HG03103 (cell line): ENCODE measurements around the gene PLEKHG7.
"Not testable (repeated sequence)": the region's sequence is repeated elsewhere in the genome, so short reads cannot be mapped to it uniquely, and the experiment has no call there.

Experiments used
- ATAC-seq: cut with Tn5 transposase; IDR thresholded peaks from one replicate; pipeline ENCODE4 v1.9.1; 2021; ENCODE audit warnings: low read depth; ENCODE audit not compliant: unreplicated experiment

PLEKHG7 gene, protein sequence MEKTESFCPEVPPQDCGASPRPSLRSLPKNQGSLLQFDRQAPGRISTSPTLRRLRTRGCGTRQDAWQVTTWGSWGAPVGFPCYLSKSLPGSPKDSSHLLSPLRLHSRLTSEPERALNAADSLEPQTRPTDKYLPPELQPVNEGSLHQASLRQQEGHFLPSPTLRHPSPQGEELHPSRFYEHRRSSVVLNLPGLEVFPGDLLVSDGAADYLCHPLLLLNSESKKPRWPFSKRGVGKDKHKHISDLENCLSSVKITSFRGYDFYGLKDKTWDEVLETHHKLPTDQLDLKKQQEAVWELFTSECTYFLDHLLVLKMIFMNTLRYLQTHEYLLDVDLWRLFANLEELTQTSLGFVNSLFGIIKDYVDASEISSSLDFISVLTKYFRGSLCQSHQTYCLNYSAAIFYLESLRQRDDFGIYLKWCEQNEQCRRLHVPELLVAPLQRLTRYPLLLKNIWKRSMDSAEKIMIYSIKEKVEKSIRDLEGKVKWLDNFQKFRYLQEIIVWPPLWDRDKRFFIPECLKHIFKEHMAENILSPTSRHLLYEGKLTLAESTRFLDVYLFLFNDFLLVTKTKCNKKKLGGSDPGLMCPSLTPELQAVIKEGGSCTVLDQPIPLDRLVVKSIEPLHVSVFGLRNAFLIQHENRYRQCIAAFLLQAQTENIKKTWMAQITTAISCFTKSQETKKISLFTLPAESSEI

DNA sequence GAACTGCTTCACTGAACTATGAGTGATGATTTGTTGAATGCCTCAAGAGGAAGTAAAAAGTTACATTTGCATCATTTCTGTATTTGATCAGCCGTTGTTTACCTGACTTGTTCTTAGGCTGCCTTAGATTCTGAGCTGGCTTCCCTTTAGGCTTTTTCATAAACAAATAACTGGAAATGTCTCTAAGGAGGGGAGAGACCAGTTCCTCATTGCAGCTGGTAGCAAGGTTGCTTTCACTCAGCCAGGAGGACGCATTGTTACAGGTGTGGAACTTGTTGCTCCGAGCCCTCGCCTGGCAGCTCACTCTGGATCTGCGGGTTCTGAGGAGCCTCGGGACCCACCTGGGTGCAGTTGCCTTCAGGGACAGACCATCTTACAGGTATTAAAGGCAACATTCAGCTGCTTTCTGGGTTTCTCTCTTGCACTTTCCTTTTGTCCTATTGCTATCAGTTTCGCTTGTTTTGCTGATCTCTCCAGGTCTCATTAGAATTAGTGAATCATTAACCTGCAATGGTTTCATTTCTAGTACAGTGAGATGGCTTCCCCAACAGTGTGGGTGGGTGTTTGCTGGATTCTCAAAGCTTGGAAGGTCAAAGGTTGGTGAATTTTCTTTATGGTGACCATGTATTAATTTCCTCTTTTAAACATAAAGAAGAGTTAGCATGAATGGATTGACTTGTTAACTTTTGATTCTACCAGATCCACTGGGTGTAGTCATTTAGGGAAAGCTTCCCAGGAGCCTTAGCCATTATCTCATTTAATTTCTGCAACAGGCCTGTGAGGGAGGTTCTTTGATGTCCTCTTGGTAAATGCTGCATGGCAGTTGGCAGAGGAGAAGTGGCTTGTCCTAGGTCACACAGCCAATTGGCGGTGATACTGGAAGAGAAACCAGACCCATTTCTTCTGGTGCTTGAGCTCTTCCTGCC is at the start of gene PLEKHG7:
Gene PLEKHG7, plus strand, starts transcription at position 236 of the 926 bp plus-strand sequence. CDS start 3,643 bp downstream, outside the sequence.
- peak; percentile 76 for ATAC-seq

DNA sequence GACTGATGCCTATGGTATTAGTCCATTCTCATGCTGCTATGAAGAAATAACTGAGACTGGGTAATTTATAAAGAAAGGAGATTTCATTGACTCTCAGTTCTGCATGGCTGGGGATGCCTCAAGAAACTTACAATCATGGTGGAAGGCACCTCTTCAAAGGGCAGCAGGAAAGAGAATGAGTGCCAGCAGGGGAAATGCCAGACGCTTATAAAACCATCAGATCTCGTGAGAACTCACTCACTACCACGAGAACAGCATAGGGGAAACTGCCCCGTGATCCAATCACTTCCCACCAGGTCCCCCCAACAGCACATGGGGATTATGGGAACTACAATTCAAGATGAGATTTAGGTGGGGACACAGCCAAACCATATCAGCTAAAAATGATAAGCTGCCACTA is 48.5 kb upstream of the PLEKHG7 start:
- not testable (repeated sequence) for ATAC-seq

DNA sequence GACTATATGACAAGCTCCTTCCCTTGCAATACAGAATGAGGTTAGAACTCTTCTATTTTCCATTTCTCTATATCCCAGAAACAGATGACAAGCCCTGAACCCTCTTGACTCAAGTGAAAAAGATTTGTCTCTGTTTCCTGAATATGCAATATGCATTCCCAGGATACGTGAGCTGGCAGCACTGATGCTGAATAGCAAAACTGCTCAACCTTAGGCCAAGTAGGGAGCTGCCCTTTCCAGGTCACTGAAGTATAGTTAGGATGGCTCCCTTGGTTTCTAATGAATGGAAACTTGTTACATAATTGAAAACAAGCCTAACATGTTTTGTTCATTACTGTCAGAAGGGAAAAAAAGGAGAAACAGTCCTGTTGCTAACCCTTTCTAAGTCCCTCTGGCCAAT is 47.9 kb upstream of the PLEKHG7 start:
- no peak for ATAC-seq

DNA sequence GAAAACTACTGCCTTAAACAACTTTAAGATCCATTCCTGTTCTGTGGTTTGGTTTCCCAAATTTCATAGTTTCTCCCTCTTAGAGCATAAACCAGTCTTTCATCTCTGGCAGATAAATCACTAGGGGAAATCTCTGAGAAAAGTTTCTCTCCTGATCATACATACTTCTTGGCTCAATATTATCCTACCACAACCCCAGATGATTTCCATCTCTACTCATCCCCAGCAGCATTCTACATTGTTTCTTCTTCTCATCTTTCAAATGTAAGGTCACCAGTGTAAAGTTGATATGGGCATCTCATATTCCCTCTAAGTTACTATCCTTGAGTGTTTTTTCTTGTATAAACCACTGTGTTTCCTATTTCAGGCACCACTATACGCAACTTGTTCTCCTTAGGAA is 45.9 kb upstream of the PLEKHG7 start:
- no peak for ATAC-seq

DNA sequence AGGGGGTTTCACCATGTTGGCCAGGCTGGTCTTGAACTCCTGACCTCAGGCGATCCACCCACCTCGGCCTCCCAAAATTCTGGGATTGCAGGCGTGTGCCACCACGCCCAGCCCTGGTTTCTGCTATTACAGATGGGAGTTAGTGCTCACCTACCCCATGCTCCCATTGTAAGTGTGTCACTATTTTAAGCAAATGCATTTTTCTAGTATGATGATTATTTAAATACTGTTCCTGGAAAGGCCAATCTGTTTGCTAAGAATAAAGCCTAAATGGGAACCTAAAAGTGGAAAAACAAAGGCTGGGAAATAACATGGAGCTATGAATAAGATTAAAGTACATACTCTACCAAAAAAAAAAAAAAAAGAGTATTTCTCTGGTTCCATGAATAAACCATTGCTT is 45.0 kb upstream of the PLEKHG7 start:
- no peak for ATAC-seq

DNA sequence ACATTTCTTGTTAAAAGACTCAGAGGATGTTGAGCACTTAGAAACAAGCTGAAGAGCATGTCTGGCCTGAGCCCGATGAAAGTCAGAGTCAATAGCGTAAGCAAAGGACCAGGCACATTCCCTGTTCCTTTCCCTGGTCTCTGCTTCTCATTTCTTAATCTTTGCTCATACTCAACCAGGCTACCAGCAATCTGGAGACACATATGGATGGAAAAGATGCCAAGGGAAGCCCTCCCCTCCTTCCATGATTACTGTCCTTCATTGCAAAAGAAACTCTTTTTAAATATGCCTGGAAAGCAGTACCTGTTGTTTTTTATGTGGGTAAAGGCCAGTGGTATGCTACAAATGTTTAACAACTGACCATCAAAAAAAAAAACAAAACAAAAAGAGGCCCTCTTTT is 44.2 kb upstream of the PLEKHG7 start:
- ATAC-seq = no peak

DNA sequence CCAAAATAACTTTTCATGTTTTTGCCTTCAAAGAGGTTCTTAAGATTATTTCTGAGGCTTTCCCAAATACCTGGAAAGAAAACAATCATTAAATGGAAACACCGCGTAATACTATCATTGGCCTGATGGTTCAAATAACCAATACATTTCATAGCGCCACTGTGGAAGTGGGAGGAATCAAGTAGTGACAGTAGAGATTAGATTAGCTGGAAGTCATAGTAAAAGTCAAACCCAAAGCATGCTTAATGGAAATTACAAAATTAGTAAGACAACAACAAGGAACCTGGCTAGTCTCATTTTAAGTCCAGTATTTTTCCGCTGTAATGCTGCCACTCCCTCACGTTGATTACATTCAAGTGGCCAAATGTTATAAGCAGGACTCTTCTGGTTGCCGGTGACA is 41.5 kb upstream of the PLEKHG7 start:
- no peak for ATAC-seq

DNA sequence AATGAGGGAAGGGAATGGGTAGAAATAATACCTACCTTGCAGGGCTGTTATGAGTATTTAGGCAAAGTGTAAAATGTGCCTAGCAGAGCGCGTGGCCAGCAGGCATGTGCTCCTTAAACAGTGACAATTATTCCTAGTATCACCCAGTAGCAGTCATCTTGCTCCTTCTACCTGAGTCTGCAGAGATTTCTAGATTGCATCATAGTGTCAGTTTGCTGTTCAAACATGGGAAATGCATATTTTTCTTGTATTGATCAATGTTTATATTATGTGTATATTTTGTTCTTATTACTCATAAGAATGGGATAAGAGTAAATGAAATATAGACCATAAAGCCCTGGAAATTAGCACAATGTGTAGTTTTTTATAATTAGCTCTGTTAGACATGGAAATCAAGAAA is 37.3 kb upstream of the PLEKHG7 start:
- ATAC-seq = no peak

DNA sequence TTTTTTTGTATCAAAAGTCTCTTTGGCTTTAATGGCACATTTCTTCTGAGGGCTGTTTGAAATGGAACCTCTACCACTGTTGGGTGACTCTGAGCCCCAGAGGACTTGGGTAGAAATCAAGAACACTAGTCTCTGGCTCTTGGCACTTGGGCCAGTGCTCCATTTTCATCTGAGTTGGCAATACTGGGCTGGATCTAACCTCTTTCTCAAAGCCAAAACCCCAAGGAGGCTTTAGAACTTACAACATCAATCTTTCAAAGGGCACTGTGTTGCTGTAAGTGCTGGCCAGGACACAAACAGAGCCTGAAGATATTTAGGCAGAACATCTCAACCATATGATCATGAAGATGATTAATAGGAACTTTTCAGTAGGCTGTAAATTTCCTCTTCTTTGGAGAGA is 34.0 kb upstream of the PLEKHG7 start:
- ATAC-seq = no peak

DNA sequence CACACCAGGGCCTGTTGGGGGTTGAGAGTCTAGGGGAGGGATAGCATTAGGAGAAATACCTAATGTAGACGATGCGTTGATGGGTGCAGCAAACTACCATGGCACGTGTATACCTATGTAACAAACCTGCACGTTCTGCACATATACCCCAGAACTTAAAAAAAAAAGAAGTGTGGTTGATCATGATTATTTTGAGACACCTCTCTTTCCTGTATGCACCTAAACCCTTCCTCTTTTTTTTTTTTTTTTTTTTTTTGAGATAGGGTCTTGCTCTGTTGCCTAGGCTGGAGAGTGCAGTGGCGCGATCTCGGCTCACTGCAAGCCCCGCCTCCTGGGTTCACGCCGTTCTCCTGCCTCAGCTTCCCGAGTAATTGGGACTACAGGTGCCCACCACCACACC is 31.3 kb upstream of the PLEKHG7 start:
- not testable (repeated sequence) for ATAC-seq

DNA sequence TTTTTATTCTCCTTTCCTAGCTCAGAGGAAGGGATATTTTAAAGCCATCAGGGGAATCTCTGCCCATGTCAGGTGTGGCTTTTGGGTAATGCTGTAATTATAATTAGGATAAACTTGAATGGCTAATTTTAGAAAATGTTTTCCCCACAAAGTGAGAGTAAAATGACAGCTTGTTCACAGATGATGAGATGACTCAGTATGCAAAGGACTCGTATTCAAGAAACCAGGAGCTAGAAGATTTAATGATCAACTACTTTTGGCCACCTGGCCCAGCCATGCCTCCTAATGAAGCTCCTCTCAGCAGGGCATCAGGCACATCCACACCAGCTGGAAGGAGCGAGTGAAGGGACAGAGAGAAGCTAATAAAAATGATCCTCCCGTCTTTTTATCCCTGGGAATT is 29.0 kb upstream of the PLEKHG7 start:
- ATAC-seq = no peak

DNA sequence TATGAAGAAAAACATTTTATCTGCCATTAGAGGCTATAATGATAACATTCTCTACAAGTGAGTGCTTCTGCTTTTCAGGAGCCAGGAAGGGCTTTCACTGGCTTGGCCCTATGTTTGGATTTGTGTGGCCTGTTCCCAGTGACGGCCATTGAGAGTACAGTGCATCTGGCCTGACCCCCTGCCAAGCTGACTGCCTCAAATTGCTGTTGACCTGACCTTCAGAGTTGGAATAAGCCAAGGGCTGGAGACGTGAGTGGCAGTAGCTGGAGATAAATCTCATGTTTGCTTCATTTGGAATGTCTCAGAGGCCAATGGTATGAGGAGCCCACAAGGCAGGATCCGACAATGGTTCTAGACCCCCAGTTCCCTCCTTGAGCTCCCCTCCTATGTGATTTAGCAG is 28.3 kb upstream of the PLEKHG7 start:
- no peak for ATAC-seq

DNA sequence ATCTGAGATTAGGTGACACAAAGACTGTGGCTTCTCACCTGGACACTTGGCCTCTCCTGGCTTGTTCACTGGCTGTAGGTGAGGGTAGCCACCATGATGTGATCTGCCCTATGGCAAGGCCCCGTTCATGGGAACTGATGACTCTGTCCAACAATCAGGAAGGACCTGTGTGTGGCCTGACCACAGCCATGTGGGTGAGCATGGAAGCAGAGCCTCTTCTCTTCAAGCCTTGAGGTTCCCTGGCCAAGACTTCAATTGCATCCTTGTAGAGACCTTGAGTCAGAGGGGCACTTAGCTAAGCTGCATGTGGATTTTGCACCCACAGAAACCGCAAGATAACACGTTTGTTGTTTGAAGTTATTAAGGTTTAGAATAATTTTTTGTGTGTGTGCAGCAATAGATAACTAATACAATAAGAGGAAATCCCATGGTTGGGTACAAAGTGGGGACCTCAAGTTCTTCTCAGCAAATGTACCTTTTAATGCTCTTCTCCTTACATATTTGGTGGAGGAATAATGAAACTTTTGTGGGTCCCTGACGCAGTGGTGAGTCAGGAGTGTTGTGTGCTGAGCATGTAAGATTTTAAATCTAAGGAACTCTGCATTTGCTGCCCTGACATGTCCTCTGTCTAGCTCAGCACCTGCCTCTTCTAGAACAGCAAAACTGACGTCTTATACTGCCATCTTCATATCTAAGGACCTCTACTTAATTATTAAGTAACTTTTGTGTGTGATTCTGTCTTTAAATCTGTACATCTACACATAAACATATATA is 27.5 kb upstream of the PLEKHG7 start:
- ATAC-seq = no peak

DNA sequence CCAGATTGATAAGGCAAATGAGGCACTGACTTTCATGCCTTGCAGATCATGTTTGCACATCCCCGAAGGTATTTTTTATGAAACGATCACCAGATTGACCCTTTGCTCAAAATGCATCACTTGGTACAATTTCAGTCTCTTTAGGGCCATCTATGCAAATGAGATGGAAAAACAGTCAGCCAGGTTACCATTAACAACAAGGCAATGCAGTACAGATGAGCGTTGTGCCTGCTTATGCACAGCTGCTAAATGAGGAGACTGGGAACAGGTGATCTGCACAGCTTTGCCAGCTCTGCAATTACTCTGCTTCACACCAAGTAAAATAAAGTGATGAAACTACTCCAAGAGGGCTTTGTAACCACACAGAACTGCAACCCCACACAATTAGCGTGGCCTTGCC is 26.1 kb upstream of the PLEKHG7 start:
- ATAC-seq = no peak

DNA sequence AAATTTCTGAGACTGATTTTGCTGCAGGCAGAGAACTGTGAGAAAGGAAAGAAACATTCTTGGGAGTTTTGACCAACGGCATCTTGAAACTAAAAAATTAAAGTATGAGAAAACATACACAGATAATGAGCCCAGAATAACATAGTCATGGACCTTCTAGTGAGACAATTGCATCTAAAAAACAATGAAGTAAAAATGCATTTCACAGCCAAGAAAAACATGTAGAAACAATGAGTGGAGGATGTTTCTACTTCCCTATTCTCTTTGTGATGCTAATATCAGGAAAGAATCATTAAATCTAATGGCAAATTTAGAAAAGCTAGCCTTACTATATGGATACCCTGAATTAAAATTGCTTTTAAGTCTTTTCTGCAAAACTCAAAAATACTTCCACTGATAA is 12.2 kb upstream of the PLEKHG7 start:
- ATAC-seq = no peak

DNA sequence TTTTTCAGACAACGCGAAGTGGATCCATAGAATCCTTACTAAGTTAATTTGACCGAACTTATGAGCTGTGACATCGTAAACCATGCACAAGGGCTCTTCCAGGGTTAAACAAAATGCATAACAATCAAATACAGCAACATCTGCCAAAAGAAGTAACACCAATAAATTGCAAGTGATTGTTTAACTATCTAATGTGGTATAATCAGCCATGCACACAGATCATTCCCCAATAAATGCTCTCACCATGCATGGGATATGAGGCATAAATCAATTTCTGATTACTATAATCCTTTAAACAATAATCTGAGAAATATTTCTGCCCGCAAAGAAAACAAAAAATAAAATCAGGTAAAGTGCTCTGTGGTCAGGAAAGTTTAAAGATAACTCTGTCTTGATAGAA is 7.7 kb upstream of the PLEKHG7 start:
- ATAC-seq = no peak

DNA sequence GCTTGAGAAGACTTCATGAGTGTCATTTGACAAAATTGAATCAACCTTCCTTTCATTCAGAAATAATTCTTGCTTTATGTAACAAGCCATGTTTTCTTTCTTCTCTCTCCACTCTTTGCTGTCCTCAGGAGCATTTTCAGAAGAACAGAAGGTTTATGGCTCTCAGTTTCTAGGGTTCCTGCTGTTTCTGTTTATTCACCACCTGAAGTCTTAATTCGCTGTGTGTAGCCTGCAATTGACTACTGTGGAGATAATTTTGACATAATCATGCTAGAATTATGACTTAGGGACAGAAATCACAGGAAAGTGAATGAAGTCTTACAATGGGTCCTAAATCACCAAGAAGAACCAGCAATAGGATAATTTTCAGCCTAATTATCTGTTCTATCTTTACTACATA is 7.2 kb upstream of the PLEKHG7 start:
- ATAC-seq = no peak

DNA sequence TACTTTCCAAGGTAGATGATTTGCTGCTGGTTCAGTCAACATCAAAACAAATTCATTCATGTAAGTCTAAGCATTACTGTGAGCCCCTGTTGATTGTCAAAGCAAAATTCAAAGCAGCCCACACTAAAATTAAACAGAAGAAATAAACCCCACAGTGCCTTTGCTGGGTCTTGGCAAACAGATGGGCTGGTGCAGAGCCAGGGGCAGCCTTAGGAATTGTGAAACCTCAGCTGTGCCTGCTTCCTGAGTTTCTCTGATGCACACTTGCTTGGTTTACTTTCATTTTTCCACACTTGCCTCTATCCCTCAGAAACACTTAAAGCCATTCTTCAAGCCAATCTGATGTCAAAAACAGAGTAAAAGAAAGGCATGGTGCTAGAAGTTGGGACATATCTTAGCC is 6.6 kb upstream of the PLEKHG7 start:
- no peak for ATAC-seq

DNA sequence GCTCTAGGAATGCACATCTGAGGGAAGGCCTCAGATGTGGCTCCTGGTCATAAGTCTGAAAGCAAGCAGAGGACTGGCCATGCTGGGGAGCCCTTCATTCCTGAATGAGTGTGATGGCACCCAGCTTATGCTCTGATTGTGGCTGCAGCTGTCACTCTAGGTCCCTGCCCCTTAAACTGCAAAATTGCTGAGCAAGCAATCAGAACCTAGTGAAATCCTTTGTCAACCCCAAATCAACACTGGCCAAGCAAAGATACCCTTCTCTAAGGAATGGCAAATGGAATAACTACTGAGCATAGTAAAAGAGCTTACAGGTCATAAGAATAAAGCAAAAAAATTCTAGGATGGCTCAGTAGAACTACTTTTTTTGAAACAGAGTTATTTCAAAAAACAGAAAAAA is 4.3 kb upstream of the PLEKHG7 start:
- no peak for ATAC-seq

DNA sequence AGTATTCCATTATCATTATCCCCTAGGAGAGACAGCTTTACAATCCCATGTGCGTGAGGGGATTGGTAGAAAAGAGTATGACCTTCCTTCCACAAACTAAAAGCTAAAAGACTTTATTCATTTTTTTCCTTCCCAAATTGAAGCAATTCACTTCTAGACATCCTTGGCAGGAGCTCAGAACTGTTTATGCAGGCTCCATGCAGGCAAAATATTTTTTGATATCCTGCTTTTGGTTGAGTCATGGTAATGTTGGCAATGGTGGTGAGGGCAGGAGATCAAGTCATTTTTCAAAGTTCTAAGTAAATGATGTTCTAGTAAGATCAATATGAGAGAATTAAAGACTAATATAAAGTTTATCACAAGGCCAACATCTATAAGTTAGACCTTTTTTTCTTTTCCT is 1.3 kb upstream of the PLEKHG7 start:
- no peak for ATAC-seq
